Measurements from ENCODE around the gene LRIG2. TPM values are rescaled to one million over a fixed set of nuclear protein-coding genes. Genes with fewer than 3 reads are reported as not detected.
A peak's percentile ranks its signal among the peaks of the same experiment; 100 is the strongest.
"Not testable (repeated sequence)": the region's sequence is repeated elsewhere in the genome, so short reads cannot be mapped to it uniquely, and the experiment has no call there.

LRIG2 gene
- total RNA-seq, 4 donors from 2014 or later, result 8.6 to 13.6 (median 10.7) TPM

- Histone ChIP-seq H3K4me1 (peaks cover 0 to 13% (median 4%) of the 10 kb centered on the region in 3 donors), H3K36me3 (no peaks in the 10 kb centered on the region), H3K4me3 (no peak overlapping the region), H3K27ac (no peak overlapping the region), H3K27me3 (peaks cover 12% of the 10 kb centered on the region), H3K9me3 (no peaks in the 10 kb centered on the region)
- ATAC-seq, result no peak
- 0 to 100% methylated on average over 1 of the region's 1 CpG for WGBS, 2 donors (ENCODE audit: low coverage in 1 of 2)
- TF ChIP-seq POLR2A (IDR thresholded peaks at IDR 0.05) (no peak), POLR2AphosphoS5 (IDR thresholded peaks at IDR 0.05) (no peak), EP300 (IDR thresholded peaks at IDR 0.05) (no peak), CTCF (IDR thresholded peaks at IDR 0.05) (no peak)
Observed at GRCh38 chr1:113041569-113042284, 31.3 kb upstream of the LRIG2 start.

GRCh38 chr1:113042285-113043143 is 30.5 kb upstream of the LRIG2 start:
- TF ChIP-seq POLR2AphosphoS5 (IDR thresholded peaks at IDR 0.05) (peak; percentile 9), CTCF (IDR thresholded peaks at IDR 0.05) (peak; percentile 37 to 73 (median 69)), EP300 (IDR thresholded peaks at IDR 0.05) (no peak)
- H3K4me1 ChIP-seq, result peaks cover 0 to 13% (median 4%) of the 10 kb centered on the region in 3 donors

GRCh38 chr1:113043144-113043488 is 29.9 kb upstream of the LRIG2 start:
- H3K9me3 ChIP-seq, H3K4me3 ChIP-seq, H3K36me3 ChIP-seq, ATAC-seq, H3K27ac ChIP-seq: not testable (repeated sequence)
- WGBS, 2 donors (ENCODE audit: low coverage in 1 of 2), result 79 to 85% methylated on average over 7 to 11 of the region's 12 CpGs
- peaks cover 12% of the 10 kb centered on the region for H3K27me3 ChIP-seq
- peaks cover 0 to 13% (median 4%) of the 10 kb centered on the region in 3 donors for H3K4me1 ChIP-seq

More at GRCh38 chr1:113042285-113043143, 30.5 kb upstream of the LRIG2 start:
- Histone ChIP-seq H3K4me3 (no peak overlapping the region), H3K9me3 (no peaks in the 10 kb centered on the region), H3K27ac (no peak overlapping the region), H3K27me3 (peaks cover 12% of the 10 kb centered on the region), H3K36me3 (no peaks in the 10 kb centered on the region)
- 19% methylated on average over 7 to 9 of the region's 11 CpGs for WGBS, 2 donors (ENCODE audit: low coverage in 1 of 2)
- peak; percentile 80 for ATAC-seq

- Histone ChIP-seq H3K9me3 (no peaks in the 10 kb centered on the region), H3K4me1 (peaks cover 0 to 13% (median 4%) of the 10 kb centered on the region in 3 donors), H3K4me3 (no peak overlapping the region), H3K27ac (no peak overlapping the region), H3K27me3 (peaks cover 12% of the 10 kb centered on the region), H3K36me3 (no peaks in the 10 kb centered on the region)
- TF ChIP-seq POLR2A (IDR thresholded peaks at IDR 0.05) (no peak), POLR2AphosphoS5 (IDR thresholded peaks at IDR 0.05) (no peak), CTCF (IDR thresholded peaks at IDR 0.05) (no peak), EP300 (IDR thresholded peaks at IDR 0.05) (no peak)
- ATAC-seq, result no peak
- 63% methylated on average over 4 of the region's 4 CpGs for whole genome bisulfite sequencing, 2 donors (ENCODE audit: low coverage in 1 of 2)
Observed at GRCh38 chr1:113046569-113046968, 26.4 kb upstream of the LRIG2 start.

GRCh38 chr1:113048064-113048463 is 24.9 kb upstream of the LRIG2 start:
- no peak overlapping the region for H3K27ac ChIP-seq
- no peaks in the 10 kb centered on the region for H3K9me3 ChIP-seq
- TF ChIP-seq POLR2AphosphoS5 (IDR thresholded peaks at IDR 0.05), result no peak
- no peak for TF ChIP-seq EP300 (IDR thresholded peaks at IDR 0.05)
- no peak for TF ChIP-seq POLR2A (IDR thresholded peaks at IDR 0.05)
- no peak for TF ChIP-seq CTCF (IDR thresholded peaks at IDR 0.05)
- no peak overlapping the region for H3K4me3 ChIP-seq
- 94 to 100% methylated on average over 1 to 3 of the region's 3 CpGs for WGBS, 2 donors (ENCODE audit: low coverage in 1 of 2)
- H3K36me3 ChIP-seq, result no peaks in the 10 kb centered on the region
- peaks cover 0 to 2% (median 0%) of the 10 kb centered on the region in 3 donors for H3K4me1 ChIP-seq
- ATAC-seq, result no peak
- peaks cover 12% of the 10 kb centered on the region for H3K27me3 ChIP-seq

Data from gastroesophageal sphincter (tissue), 4 donors.